HG03095 (cell line): Measurements from ENCODE around the gene GRIA2.

Source experiments
- ATAC-seq: cut with Tn5 transposase; IDR thresholded peaks from one replicate; pipeline ENCODE4 v1.9.1; 2021; ENCODE audit warnings: moderate library complexity; ENCODE audit not compliant: unreplicated experiment

The GRIA2 gene

DNA sequence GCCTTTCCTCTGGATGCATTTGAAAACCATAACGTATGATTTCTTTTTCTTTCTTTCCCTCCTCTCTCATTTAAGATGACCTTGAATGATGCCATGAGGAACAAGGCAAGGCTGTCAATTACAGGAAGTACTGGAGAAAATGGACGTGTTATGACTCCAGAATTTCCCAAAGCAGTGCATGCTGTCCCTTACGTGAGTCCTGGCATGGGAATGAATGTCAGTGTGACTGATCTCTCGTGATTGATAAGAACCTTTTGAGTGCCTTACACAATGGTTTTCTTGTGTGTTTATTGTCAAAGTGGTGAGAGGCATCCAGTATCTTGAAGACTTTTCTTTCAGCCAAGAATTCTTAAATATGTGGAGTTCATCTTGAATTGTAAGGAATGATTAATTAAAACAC is 142.8 kb downstream of the GRIA2 start:
- ATAC-seq: no peak

DNA sequence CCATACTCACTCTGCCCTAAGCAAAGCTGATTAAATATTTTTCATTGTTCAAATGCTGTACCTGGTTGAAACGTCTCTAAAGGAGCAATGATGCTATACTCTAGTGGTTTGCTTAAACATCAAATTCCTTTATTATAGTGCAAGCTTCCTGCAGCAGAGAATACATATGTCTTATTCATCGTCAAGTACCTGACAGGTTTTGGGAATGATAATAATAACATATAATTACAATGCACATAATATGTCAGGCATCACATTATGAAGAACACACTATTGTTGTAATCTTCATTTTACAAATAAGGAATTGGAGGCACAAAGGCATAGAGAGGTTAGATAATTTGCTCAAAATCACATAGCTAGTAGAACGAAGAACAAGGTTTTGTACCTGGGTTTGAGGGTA is 151.6 kb downstream of the GRIA2 start:
- no peak for ATAC-seq

DNA sequence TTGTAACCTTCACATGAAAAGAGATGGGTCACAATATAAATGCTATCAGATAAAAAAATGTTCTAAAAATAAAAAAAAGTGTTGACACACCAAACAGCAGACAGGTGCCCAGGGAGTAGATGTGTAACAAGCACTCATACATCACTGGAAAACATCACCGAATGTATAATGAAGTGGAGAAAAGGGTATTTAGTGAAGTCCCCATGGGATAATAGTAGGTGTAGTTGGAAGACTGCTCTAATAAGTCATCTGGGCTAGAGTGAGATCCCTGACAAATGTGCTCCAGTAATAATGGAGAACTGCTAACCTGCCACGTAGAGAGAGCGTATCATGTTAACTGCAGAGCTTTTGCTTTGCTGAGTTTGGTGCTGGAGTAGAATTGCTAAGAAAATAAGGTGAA is 152.0 kb downstream of the GRIA2 start:
- no peak for ATAC-seq

DNA sequence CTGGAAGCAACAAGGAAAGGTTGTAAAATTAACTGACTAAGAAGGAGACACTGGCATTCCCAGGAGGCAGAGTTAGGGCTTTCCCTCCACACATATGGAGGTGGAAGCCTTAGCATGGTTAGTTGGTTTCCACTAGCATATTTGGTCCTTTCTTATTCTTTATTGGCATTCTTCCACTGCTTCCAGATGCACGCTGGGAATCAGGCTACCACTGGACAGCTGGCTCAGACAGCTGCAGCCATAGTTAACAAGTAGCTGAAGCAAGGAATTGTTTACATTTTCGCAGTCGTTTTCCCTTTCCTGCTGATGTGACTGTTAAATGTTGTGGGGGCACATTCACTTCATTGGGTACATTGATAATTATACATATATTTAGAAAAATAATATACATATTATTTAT is 169.2 kb downstream of the GRIA2 start:
- ATAC-seq: no peak

DNA sequence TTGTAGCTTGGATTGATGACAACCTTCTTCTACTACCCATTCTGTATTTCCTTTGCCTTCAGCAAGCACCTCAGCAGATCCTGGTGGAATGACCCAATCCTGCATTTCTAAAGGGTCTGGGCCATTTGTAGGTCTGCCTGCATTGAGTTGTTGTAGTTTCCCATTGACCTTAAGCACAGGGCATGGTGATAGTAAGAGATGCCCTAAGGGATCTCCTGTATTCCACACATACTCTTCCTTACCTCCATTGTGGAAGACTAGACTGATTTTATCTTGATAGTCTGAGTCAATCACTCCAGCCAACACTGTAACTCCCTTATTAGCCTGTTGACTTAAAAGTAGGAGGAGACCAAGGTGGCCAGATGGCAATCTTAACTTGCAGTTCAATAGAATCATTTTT is 184.5 kb downstream of the GRIA2 start:
- ATAC-seq: no peak
